GM18870 (cell line): ENCODE data around the gene MAFB.

Experiments used
- ATAC-seq: cut with Tn5 transposase; IDR thresholded peaks from one replicate; pipeline ENCODE4 v1.9.1; 2021; ENCODE audit warnings: moderate library complexity; ENCODE audit not compliant: unreplicated experiment

MAFB gene

GRCh38 chr20:40663304-40663790 lies 25.7 kb downstream of the MAFB start:
- ATAC-seq: no peak

DNA sequence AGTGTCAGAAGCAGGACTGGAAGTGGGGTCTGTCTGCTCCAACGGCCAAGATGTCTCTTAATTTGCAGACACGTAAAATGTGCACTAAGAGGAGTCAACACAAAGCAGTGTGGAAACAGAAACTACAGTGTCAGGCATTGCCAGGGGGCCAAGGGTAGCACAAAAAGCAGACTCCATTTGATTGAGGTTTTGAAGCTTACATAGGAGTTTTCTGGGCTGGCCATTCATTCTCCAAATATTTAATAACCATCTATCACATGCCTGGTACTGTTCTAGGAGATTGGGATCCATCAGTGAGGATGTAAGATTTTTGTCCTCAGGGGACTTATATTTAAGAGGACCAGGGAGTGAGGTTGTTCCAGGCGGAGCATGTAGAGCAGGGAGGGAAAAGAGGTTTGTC lies 29.5 kb downstream of the MAFB start:
- no peak for ATAC-seq

GRCh38 chr20:40658509-40658908 lies 30.5 kb downstream of the MAFB start:
- no peak for ATAC-seq

- ATAC-seq: no peak
Observed at GRCh38 chr20:40657526-40657925, 31.5 kb downstream of the MAFB start.

- no peak for ATAC-seq
Observed at GRCh38 chr20:40655451-40655850, 33.6 kb downstream of the MAFB start.

DNA sequence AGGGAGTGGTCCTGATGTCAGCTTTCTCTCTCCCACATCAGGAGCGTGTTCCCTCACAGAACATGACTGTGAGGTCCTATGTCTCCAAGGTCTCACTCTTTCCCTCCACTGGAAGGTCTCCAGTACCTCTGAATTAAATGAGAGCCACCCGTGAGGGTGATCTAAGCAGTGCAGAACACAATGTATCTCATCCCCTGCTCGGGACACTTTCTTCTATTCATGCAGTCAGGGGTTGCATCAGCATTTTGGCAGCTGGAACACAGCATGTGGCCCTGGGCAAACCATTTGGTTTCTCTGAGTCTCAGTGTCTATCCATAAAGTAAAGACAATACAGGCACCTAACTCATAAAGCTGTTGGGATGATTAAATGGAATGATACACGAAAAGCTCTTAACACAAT lies 34.2 kb downstream of the MAFB start:
- ATAC-seq: no peak

DNA sequence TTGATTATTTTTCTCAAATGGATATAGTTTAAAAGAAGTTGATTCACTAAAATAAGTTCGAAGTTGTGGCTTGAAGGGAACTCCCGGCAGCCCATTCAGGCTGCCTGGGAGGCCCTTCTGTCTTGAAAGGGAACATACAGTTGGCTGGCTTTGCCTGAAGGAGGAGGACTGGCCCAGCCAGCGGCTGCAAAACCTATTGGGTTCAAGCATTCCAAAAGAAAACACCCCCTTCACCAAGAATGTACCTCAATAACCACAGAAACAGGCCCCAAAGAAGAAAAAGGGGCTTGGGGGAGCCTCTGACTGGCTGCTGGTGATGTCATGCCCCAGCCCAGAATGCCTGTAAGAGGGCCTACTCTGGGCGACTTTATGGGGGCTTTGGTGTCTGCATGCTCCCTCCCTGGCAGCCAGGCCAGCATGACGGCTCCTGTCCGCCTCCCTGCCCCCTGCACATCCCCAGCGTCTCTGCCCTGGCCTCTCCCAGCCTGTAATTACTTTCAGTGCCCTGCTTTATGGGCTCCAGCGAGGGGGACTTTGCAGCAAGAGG lies 36.5 kb downstream of the MAFB start:
- ATAC-seq: no peak

GRCh38 chr20:40651151-40651550 lies 37.9 kb downstream of the MAFB start:
- no peak for ATAC-seq

DNA sequence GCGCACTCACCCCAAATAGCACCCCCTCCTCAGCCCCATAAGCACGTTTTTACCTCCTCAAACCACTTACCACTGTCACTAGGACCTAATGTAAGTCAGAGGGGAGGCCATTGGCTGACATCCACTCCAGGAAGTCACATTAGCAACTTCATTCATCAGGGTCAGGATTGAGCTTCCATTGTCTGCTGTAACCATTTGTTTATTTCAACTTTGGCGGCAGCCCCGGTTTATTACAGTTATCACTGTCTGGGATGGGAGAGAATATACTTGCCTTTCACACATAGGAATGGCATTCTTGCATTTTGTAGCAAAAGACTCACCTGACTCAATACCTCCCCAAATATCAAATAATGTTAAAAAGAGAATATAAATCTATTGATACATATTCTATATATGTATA lies 38.3 kb downstream of the MAFB start:
- ATAC-seq: no peak

DNA sequence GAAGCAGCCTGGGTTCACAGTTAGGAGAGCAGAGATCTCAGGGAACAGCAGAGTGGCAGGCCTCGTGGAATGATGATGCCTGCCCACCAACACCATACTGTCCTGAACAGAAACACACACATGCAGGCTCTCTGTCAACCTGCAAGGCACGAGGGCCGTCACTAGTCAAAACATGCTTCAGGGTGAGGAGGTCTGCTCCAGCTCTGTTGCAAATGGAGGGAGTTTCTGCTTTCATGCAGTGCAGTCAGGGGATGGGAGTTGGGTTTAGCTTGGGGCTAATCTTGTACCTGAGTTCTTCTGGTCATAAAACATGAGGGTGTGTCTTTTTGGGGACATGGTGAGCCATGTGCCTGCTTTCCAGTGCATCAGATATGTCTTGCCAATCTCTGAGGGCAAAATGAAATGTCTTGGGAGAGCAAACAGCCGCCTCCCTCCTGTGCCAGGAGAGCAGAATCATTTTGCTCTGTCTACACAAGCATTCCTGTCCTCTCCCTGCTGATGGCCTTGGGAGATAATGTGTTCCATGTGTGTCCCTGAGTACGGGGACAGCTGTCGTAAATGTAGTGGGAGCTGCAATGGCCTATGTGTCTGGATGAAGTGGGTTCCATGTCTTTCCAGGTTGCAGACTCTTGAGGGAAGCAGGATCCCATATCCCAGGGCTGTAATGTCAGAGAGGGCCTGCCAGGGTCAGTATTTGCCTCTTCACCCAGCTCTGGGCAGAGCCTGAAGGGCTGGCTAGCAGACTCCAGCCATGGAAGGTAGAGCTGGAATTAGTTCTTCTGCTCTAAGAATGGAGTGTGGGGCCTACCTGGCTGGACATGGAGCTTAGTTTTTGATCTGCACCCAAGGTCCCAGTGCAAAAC lies 40.6 kb downstream of the MAFB start:
- no peak for ATAC-seq

DNA sequence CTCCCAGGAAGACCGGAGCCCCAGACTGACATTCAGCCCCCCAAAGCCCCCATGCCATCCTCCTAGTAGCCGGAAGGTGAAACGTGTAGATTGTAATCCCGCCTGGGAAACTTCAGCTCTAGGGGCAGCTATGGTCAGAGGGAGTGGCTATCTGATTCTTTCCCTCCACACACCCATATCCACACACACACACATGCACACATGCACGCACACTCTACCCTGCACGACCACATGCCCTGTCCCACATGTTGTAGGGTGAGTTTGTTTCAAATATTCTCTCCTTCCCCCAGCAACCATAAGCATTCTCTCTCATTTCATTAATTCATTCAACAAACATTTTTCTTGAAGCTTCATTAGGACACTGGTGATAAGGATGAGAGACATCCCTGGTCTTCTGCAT lies 42.2 kb downstream of the MAFB start:
- ATAC-seq: no peak

DNA sequence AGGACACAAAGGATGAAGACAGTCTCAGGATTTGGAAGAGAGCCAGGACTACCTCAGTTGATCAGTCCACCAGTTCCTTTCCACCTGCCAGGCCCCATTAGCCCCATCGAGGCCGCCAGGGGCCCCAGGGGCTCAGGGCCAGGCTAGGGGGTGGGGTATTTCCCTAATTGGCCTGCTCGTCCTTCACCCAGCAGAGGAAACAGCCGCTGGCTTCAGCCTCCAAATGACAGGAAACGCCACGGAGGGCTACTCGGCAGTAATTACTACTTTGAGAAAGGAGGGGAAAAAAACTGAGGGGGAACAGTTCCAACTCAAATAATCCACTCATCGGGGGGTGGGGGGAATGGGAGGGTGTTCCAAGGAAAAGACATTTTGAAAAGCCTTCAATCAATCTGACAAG lies 42.7 kb downstream of the MAFB start:
- no peak for ATAC-seq

DNA sequence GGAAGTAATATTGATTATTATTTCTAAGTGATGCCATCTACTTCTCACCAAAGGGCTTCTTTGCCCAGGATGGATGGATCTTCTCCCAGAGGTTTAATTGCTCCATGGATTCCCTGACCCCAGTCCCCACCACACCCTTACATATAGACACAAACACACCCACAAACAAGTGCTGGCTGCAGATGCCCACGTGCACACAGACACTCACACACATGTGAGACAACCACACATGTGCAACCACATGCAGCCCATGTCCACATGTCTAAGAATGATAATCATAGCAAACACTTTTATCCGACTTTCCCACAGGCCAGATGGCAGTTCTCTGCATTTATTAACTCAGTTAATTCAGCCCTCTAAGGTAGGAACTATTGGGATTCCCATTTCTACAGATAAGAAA lies 44.2 kb downstream of the MAFB start:
- ATAC-seq: no peak

- ATAC-seq: no peak
Observed at GRCh38 chr20:40643891-40644290, 45.1 kb downstream of the MAFB start.

DNA sequence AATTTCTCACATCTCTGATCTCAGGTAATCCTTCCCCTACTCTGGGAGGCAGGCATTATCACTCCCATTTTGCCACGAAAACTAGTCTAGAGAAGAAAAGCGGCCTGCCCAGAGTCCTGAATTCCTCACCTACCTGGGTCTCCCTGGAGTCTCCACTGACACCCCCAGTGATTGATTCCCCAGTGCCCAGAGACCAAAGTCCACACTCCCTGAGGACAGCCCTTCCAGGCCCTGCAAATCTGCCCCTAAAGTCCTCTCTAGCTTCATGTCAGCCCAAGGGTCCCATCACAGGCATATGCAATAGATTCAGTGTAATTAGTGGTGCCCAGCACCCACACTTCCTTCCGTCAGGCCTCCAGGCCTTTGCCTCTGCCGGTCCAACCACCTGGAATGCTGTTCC lies 47.2 kb downstream of the MAFB start:
- ATAC-seq: no peak

DNA sequence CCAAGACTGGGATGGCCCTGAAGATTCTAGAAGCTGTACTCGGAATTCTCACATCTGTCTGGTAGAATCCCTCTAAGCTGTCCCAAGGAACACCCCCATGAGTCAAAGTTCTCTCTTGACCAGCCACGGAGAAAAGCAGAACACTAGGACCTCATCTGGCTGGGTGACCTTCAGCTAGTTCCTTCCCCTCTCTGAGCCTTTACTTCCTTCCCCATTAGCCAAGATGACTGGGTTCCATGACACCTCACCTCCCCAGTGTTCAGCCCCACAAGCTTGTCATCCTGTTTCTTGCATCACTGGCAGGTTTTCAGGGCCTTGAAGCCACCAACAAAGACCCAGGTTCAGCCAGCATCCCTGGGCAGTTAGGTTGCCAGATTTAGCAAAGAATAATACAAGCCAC lies 47.8 kb downstream of the MAFB start:
- no peak for ATAC-seq

DNA sequence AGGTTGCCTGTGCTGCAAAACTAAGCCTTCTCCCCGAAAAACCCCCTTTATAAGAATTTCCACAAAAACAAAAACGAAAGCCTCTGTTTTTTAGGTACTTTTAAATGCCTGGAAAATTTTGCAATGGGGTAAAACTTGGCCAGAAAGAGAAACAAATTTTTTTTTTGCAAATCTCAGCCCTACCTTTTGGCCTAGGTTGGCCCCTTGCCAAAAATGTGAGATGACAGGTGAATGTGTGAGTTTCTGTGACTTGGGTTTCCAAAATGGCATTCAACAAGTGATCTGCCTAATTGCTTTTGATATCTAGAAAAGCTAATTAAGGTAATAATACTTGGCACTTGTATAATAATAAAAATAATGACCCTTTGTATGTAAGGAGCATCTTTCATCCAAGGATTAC lies 48.4 kb downstream of the MAFB start:
- no peak for ATAC-seq

GRCh38 chr20:40639676-40640355 lies 49.2 kb downstream of the MAFB start:
- ATAC-seq: no peak

DNA sequence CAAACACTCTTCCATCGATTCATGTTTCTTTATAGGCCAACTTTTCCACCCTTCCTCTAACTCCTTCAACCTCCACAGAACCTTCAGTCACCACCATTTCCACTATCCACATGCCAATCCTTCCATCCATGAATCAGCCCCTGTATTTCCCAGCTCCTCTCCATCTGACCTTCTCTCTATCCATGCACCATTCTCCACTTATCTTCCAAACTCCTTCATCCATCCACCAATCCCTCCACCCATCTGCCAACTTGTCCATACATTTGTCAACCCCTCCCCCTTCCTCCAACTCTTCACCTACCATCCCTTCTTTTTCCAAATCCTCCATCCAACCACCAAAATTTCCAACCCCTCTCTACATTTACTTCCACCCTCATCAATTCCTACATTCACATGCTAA lies 49.9 kb downstream of the MAFB start:
- ATAC-seq: no peak

DNA sequence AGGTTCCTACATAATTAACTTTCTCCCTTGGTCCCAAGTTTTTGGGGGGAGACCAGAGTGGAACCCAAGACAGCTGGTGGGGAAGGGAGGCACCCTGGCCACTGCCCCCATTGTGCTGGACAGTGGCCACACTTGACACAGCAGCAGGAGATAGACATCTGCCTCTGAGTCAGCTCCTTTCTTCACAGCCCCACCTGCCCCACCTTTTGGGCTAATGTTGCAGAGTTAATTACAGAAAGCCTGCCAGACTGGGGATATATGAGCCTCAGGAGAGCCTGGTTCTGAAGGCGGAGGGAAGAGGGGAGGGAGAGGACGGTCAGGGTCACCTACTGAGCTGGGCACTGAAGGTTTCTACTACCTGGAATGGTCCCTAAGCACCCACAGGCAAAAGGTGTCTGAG lies 50.6 kb downstream of the MAFB start:
- ATAC-seq: no peak

DNA sequence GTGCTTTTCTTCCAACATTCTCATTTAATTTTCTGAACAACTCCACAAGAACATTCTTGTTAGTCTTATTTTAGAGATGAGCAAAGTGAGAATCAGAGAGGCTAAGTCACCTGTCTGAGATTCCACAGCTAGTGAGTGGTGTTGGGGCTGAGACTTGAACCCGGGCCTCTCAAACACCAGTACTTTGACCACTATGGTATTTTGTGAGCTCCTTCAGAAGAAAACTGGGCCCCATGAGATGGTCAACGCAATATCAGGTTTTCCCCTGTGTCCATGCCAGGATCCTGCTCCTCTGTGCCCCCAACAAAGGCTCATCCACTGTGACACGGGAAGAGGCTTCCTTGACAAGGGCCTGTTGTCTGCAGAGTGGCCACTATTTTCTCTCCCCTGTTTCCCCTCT lies 51.9 kb downstream of the MAFB start:
- ATAC-seq: no peak

- no peak for ATAC-seq
Observed at GRCh38 chr20:40636486-40636885, 52.5 kb downstream of the MAFB start.
